ENCODE data around the gene BCS1L. TPM values are rescaled to one million over a fixed set of nuclear protein-coding genes. Genes with fewer than 3 reads are reported as not detected.

The BCS1L gene
- total RNA-seq, 2 donors from 2014 or later, result 55.3 to 86.5 TPM

- Mint-ChIP-seq H3K4me1 (ENCODE audit: low read depth) (peaks cover 18% of the 10 kb centered on the region), H3K9me3 (no peaks in the 10 kb centered on the region), H3K36me3 (ENCODE audit: insufficient read depth in 2 of 2) (no peaks in the 10 kb centered on the region), H3K27ac (no peak overlapping the region), H3K27me3 (ENCODE audit: low read depth) (peaks cover 12% of the 10 kb centered on the region), H3K4me3 (peak overlapping the region; percentile 99)
- DNase-seq, result no peak
- no peak for ATAC-seq (replicated peaks in 1 of 2)
These were observed 50.8 kb downstream of the BCS1L start for GRCh38 chr2:218710334-218710686.

GRCh38 chr2:218710687-218711549, 51.4 kb downstream of the BCS1L start, which contains the start of gene TTLL4:
TTLL4 (plus strand) TSS chr2:218710835; CDS start chr2:218737677, 26,842 bp downstream.
- H3K9me3 Mint-ChIP-seq, result no peaks in the 10 kb centered on the region
- H3K27me3 Mint-ChIP-seq (ENCODE audit: low read depth), result peaks cover 11% of the 10 kb centered on the region
- H3K36me3 Mint-ChIP-seq (ENCODE audit: insufficient read depth in 2 of 2), result peaks cover 0 to 2% of the 10 kb centered on the region in 2 donors
- H3K27ac Mint-ChIP-seq, result peak within 1 kb of the TSS; percentile 77
- H3K4me1 Mint-ChIP-seq (ENCODE audit: low read depth), result peaks cover 18% of the 10 kb centered on the region
- H3K4me3 Mint-ChIP-seq, result peak within 1 kb of the TSS; percentile 99
- peak; percentile 96 to 98 for ATAC-seq (replicated peaks in 1 of 2)
- peak; percentile 98 to 99 for DNase-seq

- Mint-ChIP-seq H3K27ac (peak overlapping the region; percentile 77), H3K4me3 (peak overlapping the region; percentile 99), H3K4me1 (ENCODE audit: low read depth) (peaks cover 18% of the 10 kb centered on the region), H3K36me3 (ENCODE audit: insufficient read depth in 2 of 2) (peaks cover 0 to 3% of the 10 kb centered on the region in 2 donors), H3K27me3 (ENCODE audit: low read depth) (peaks cover 5% of the 10 kb centered on the region), H3K9me3 (no peaks in the 10 kb centered on the region)
- ATAC-seq (replicated peaks in 1 of 2) (no peak), DNase-seq (no peak)
These were observed 52.1 kb downstream of the BCS1L start for GRCh38 chr2:218711550-218711929.

Other genes starting within 250 kb of the BCS1L start
- gene VIL1, start 240.6 kb upstream of the BCS1L start, total RNA-seq, result not detected
- gene USP37, start 91.3 kb upstream of the BCS1L start, total RNA-seq, result 10 to 100 TPM; 31.6 to 35.3 TPM
- gene CNOT9, start 90.8 kb upstream of the BCS1L start, total RNA-seq, result 10 to 100 TPM; 80.8 to 82.9 TPM
- under 1 TPM; 0.24 to 0.35 TPM for gene PLCD4, start 51.8 kb upstream of the BCS1L start, total RNA-seq
- gene ZNF142, start 60 bp upstream of the BCS1L start, total RNA-seq, result 10 to 100 TPM; 41.3 to 46.6 TPM
- gene RNF25, start 12.3 kb downstream of the BCS1L start, total RNA-seq, result 10 to 100 TPM; 18.5 to 24.5 TPM
- 10 to 100 TPM; 15.3 to 22.1 TPM for gene STK36, start 12.4 kb downstream of the BCS1L start, total RNA-seq
- gene TTLL4, start 51.2 kb downstream of the BCS1L start, total RNA-seq, result 10 to 100 TPM; 30.9 to 34.4 TPM
- gene CYP27A1, start 122.5 kb downstream of the BCS1L start, total RNA-seq, result under 1 TPM; 0.30 to 0.31 TPM
- not detected for gene PRKAG3, start 172.1 kb downstream of the BCS1L start, total RNA-seq
- under 1 TPM; 0.19 TPM for gene WNT6, start 200.1 kb downstream of the BCS1L start, total RNA-seq
- 1 to 10 TPM; 3.4 to 8.6 TPM for gene WNT10A, start 221.2 kb downstream of the BCS1L start, total RNA-seq

All from activated T-cell treated with anti-CD3 and anti-CD28 coated beads, Interleukin-2, amount 50 U/mL, for 72 hours (primary cell).